T-helper 1 cell treated with Interleukin-12 subunit alpha and Interleukin-12 subunit beta and Interleukin-4 antibody, amounts not matched to agents 30 μg/mL and 1 μg/mL, for 36 hours (primary cell): ENCODE data around the gene CA4.
"Not testable (repeated sequence)": the region's sequence is repeated elsewhere in the genome, so short reads cannot be mapped to it uniquely, and the experiment has no call there.

Source experiments
- H3K27ac Mint-ChIP-seq: one replicate; pipeline ENCODE4 v1.8.0; 2021; ENCODE audit warnings: mild to moderate bottlenecking, mixed read lengths
- H3K27me3 Mint-ChIP-seq: one replicate; pipeline ENCODE4 v1.8.0; 2021; ENCODE audit warnings: low read depth, mixed read lengths
- H3K36me3 Mint-ChIP-seq: one replicate; pipeline ENCODE4 v1.8.0; 2021; ENCODE audit warnings: low read depth, mixed read lengths
- H3K4me1 Mint-ChIP-seq: one replicate; pipeline ENCODE4 v1.8.0; 2021; ENCODE audit warnings: low read depth, mixed read lengths
- H3K4me3 Mint-ChIP-seq: one replicate; pipeline ENCODE4 v1.8.0; 2021; ENCODE audit warnings: mild to moderate bottlenecking, moderate library complexity, mixed read lengths
- H3K9me3 Mint-ChIP-seq: one replicate; pipeline ENCODE4 v1.8.0; 2021; ENCODE audit warnings: mixed read lengths

The CA4 gene

GRCh38 chr17:60119162-60119561, 30.6 kb upstream of the CA4 start:
- not testable (repeated sequence) for H3K9me3 Mint-ChIP-seq, H3K36me3 Mint-ChIP-seq, H3K27ac Mint-ChIP-seq, H3K4me1 Mint-ChIP-seq, H3K27me3 Mint-ChIP-seq, H3K4me3 Mint-ChIP-seq

- H3K9me3 Mint-ChIP-seq, H3K4me3 Mint-ChIP-seq, H3K27ac Mint-ChIP-seq, H3K4me1 Mint-ChIP-seq, H3K27me3 Mint-ChIP-seq, H3K36me3 Mint-ChIP-seq: not testable (repeated sequence)
Measured at GRCh38 chr17:60119807-60120748, 29.7 kb upstream of the CA4 start.

DNA sequence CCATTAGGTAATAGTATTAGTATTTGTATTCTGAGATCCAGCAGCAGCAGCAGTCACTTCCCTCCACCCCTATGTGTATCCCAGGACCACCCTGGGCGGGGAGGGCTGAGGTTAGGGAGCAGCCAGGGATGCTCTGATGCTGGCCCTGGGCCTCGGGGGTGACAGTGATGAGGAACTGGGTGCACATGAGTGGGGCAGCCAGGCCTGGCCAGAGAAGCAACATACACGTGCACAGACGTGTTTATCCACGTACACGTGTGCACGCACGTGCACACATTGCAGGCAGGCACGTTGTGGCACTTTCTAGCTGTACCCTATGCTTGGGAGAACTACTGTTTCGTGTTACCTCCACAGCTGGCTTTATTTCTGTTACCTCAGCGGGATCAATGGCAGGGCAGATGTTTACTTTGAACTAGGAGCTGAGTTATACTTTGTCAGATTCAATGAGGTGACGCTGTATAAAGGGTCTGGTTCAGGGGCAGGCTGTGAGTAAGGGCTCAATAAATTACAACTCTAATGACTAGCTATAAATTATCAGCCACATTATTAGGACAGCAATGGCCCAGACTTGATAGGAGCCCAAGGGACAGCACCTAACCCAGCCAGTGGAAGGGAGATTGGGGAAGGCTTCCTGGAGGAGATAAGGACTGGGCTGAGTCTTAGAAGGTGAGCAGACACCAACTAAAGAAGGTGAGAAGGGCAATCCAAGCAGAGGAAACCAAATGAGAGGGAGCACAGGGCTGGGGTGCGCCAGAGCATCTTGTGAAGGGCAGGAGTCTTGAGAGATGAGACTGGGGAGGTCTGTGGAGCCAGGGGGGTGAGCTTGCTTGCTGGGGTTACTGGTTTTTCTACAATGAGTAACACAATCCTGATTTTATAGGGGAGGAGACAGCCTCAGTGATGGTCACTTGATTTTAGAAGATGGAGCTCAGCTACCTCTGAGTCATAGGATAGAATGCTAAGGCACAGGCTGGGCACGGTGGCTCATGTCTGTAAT, 22.4 kb upstream of the CA4 start:
- Mint-ChIP-seq H3K9me3 (no peaks in the 10 kb centered on the region), H3K27ac (no peak overlapping the region), H3K27me3 (peaks cover 8% of the 10 kb centered on the region), H3K4me1 (no peaks in the 10 kb centered on the region), H3K4me3 (no peak overlapping the region), H3K36me3 (peaks cover 10% of the 10 kb centered on the region)

DNA sequence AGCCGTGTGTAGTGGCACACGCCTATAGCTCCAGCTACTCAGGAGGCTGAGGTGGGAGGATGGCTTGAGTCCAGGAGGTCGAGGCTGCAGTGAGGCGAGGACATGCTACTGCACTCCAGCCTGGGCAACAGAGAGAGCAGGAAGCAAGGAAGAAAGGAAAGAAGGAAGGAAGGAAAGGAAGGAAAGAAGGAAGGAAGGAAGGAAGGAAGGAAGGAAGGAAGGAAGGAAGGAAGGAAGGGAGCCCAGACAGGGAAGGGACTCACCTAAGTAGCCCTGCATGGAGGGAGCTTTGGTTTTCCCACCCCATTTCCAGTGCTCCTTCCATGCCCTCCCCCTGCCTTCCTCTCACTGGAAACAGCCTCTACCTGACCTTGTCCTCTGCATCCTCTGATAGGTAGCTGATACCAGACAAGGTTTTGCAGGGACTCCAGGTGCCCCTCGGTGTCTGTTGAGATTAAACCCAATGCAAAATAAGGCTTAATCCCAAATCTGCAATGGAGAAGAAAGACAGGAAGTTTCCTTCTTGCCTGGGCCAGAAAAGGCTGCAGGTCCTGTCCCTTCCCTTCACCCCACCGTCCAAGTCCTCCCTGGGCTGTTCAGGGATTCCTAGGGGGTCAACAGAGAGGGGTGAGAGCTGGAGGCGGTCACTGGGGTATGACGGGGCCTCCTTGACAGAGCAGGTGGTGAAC, 21.5 kb upstream of the CA4 start:
- no peak overlapping the region for H3K4me3 Mint-ChIP-seq
- H3K36me3 Mint-ChIP-seq: peaks cover 16% of the 10 kb centered on the region
- H3K27ac Mint-ChIP-seq: no peak overlapping the region
- H3K9me3 Mint-ChIP-seq: no peaks in the 10 kb centered on the region
- peaks cover 5% of the 10 kb centered on the region for H3K4me1 Mint-ChIP-seq
- peaks cover 8% of the 10 kb centered on the region for H3K27me3 Mint-ChIP-seq

- Mint-ChIP-seq H3K9me3 (no peaks in the 10 kb centered on the region), H3K4me3 (no peak overlapping the region), H3K4me1 (peaks cover 7% of the 10 kb centered on the region), H3K27me3 (peaks cover 8% of the 10 kb centered on the region), H3K36me3 (peaks cover 17% of the 10 kb centered on the region), H3K27ac (no peak overlapping the region)
Measured at GRCh38 chr17:60129164-60129563, 20.6 kb upstream of the CA4 start.

- Mint-ChIP-seq H3K4me1 (peaks cover 16% of the 10 kb centered on the region), H3K27ac (no peak overlapping the region), H3K9me3 (no peaks in the 10 kb centered on the region), H3K4me3 (no peak overlapping the region), H3K27me3 (peaks cover 8% of the 10 kb centered on the region), H3K36me3 (peaks cover 18% of the 10 kb centered on the region)
Measured at GRCh38 chr17:60130466-60130865, 19.3 kb upstream of the CA4 start.

DNA sequence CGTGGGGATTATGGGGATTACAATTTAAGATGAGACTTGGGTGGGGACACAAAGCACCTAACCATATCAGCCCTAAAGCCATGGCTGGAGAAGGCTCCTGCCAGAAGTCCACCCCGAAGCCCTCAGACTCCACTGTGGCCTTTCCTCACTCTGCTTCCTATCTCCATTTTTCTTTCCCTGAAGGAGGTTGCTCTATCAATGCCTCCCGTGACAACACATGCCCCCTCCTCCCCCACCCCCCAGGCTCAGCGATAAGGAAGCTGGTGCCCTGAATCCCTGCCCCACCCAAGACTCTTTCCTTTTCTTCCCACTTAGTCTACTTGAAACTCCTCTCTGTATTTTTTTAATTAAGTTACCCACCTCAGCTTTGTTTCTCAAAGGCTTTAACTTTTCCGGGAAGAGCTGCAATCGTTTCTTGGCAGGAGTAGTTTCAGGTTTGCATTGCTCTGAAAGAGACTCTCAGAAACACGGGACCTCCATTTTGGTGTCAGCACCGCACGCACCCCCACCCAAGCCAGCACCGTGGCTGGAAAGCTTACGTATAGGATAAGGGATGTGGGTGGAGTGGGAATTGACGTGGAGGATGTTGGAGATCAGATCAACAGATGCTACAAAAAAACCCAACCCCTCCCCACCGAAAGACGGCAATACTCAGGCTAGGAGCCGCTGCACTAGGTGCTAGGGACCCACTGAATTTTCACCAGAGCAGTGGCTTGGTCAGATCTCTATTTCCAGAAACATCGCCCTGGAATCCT, 15.2 kb upstream of the CA4 start:
- Mint-ChIP-seq H3K4me1 (peaks cover 20% of the 10 kb centered on the region), H3K4me3 (peak overlapping the region; percentile 95), H3K9me3 (no peaks in the 10 kb centered on the region), H3K27me3 (peaks cover 24% of the 10 kb centered on the region), H3K36me3 (peaks cover 20% of the 10 kb centered on the region), H3K27ac (peak overlapping the region; percentile 81)

GRCh38 chr17:60135151-60135950, 14.4 kb upstream of the CA4 start:
- Mint-ChIP-seq H3K9me3 (no peaks in the 10 kb centered on the region), H3K4me1 (peaks cover 22% of the 10 kb centered on the region), H3K36me3 (peaks cover 19% of the 10 kb centered on the region), H3K27me3 (peaks cover 32% of the 10 kb centered on the region), H3K27ac (peak overlapping the region; percentile 81), H3K4me3 (peak overlapping the region; percentile 95)

GRCh38 chr17:60135951-60136666, 13.7 kb upstream of the CA4 start:
- Mint-ChIP-seq H3K4me3 (peak overlapping the region; percentile 95), H3K4me1 (peaks cover 26% of the 10 kb centered on the region), H3K27ac (no peak overlapping the region), H3K27me3 (peaks cover 39% of the 10 kb centered on the region), H3K36me3 (peaks cover 15% of the 10 kb centered on the region), H3K9me3 (no peaks in the 10 kb centered on the region)

DNA sequence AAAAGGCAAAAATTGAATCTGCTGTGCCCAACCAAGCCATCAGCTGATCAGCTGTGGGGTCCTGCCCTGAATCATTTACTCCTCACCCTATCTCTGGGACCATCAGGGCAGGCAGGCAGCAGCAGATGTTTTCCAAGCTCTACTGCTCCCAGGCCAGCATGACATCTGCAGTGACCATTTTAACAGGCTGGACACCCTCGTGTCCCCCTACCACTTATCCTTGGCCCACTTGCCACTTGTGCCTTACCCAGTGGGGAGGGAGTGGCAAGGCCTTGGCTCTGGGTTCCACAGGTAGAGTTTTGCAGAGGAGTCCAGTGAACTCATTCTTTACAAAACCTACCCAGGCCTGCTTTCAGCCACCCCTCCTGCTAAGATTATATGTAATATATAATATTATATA, 12.0 kb upstream of the CA4 start:
- H3K9me3 Mint-ChIP-seq: no peaks in the 10 kb centered on the region
- H3K27me3 Mint-ChIP-seq: peaks cover 55% of the 10 kb centered on the region
- H3K4me3 Mint-ChIP-seq: no peak overlapping the region
- no peak overlapping the region for H3K27ac Mint-ChIP-seq
- H3K4me1 Mint-ChIP-seq: peaks cover 34% of the 10 kb centered on the region
- peaks cover 7% of the 10 kb centered on the region for H3K36me3 Mint-ChIP-seq

- H3K36me3 Mint-ChIP-seq: peaks cover 3% of the 10 kb centered on the region
- H3K27me3 Mint-ChIP-seq: peaks cover 67% of the 10 kb centered on the region
- peaks cover 40% of the 10 kb centered on the region for H3K4me1 Mint-ChIP-seq
- H3K27ac Mint-ChIP-seq: no peak overlapping the region
- H3K4me3 Mint-ChIP-seq: no peak overlapping the region
- no peaks in the 10 kb centered on the region for H3K9me3 Mint-ChIP-seq
Measured at GRCh38 chr17:60138769-60139437, 10.9 kb upstream of the CA4 start.
